Activated CD8-positive, alpha-beta memory T cell treated with anti-CD3 and anti-CD28 coated beads for 24 hours (primary cell): Measurements from ENCODE around the gene SNX9.
"Not testable (repeated sequence)": the region's sequence is repeated elsewhere in the genome, so short reads cannot be mapped to it uniquely, and the experiment has no call there.

Experiments
- DNase-seq: peaks from one replicate; pipeline ENCODE4 v3.0.0-alpha.2; 2020

The SNX9 gene

GRCh38 chr6:157832250-157832967 is 9.4 kb downstream of the SNX9 start:
- DNase-seq, result no peak

GRCh38 chr6:157834549-157834948 is 11.5 kb downstream of the SNX9 start:
- DNase-seq, result no peak

- no peak for DNase-seq
Observed at GRCh38 chr6:157838718-157839430, 15.8 kb downstream of the SNX9 start.

GRCh38 chr6:157839606-157840005 is 16.6 kb downstream of the SNX9 start:
- DNase-seq, result no peak

GRCh38 chr6:157840261-157840660 is 17.2 kb downstream of the SNX9 start:
- no peak for DNase-seq

GRCh38 chr6:157840776-157841175 is 17.7 kb downstream of the SNX9 start:
- DNase-seq, result no peak

GRCh38 chr6:157841211-157841840 is 18.3 kb downstream of the SNX9 start:
- DNase-seq, result no peak

GRCh38 chr6:157842212-157842611 is 19.2 kb downstream of the SNX9 start:
- DNase-seq, result no peak

- DNase-seq, result not testable (repeated sequence)
Observed at GRCh38 chr6:157844196-157844595, 21.1 kb downstream of the SNX9 start.

GRCh38 chr6:157845493-157846259 is 22.6 kb downstream of the SNX9 start:
- no peak for DNase-seq

GRCh38 chr6:157847846-157848245 is 24.8 kb downstream of the SNX9 start:
- DNase-seq, result no peak

- DNase-seq, result no peak
Observed at GRCh38 chr6:157848693-157849092, 25.6 kb downstream of the SNX9 start.

GRCh38 chr6:157849288-157850017 is 26.4 kb downstream of the SNX9 start:
- no peak for DNase-seq

GRCh38 chr6:157850030-157850429 is 27.0 kb downstream of the SNX9 start:
- DNase-seq, result no peak

GRCh38 chr6:157853018-157853805 is 30.2 kb downstream of the SNX9 start:
- no peak for DNase-seq

- DNase-seq, result no peak
Observed at GRCh38 chr6:157853902-157854502, 31.0 kb downstream of the SNX9 start.

GRCh38 chr6:157855325-157855724 is 32.3 kb downstream of the SNX9 start:
- no peak for DNase-seq

- not testable (repeated sequence) for DNase-seq
Observed at GRCh38 chr6:157855804-157856203, 32.8 kb downstream of the SNX9 start.

GRCh38 chr6:157858664-157859063 is 35.6 kb downstream of the SNX9 start:
- not testable (repeated sequence) for DNase-seq

- DNase-seq, result no peak
Observed at GRCh38 chr6:157859775-157860504, 36.9 kb downstream of the SNX9 start.
